Osteocyte (in vitro differentiated cells): Measurements from ENCODE around the gene TMPRSS6. TPM values are rescaled to one million over a fixed set of nuclear protein-coding genes. Genes with fewer than 3 reads are reported as not detected.

ENCODE experiments used
- DNase-seq: peaks from one replicate; pipeline ENCODE4 v3.0.0; 2021; ENCODE audit warnings: mixed read lengths; ENCODE audit not compliant: unreplicated experiment; ENCODE audit errors: extremely low spot score
- H3K27ac Mint-ChIP-seq: one replicate; pipeline ENCODE4 v1.8.0; 2021; ENCODE audit warnings: mild to moderate bottlenecking, mixed read lengths; ENCODE audit not compliant: unreplicated experiment
- H3K27me3 Mint-ChIP-seq: one replicate; pipeline ENCODE4 v1.8.0; 2021; ENCODE audit warnings: mixed read lengths; ENCODE audit not compliant: unreplicated experiment
- H3K36me3 Mint-ChIP-seq: one replicate; pipeline ENCODE4 v1.8.0; 2021; ENCODE audit warnings: mixed read lengths; ENCODE audit not compliant: unreplicated experiment
- H3K4me1 Mint-ChIP-seq: one replicate; pipeline ENCODE4 v1.8.0; 2021; ENCODE audit warnings: mixed read lengths; ENCODE audit not compliant: unreplicated experiment
- H3K4me3 Mint-ChIP-seq: one replicate; pipeline ENCODE4 v1.8.0; 2021; ENCODE audit warnings: mild to moderate bottlenecking, moderate library complexity, mixed read lengths; ENCODE audit not compliant: unreplicated experiment
- H3K9me3 Mint-ChIP-seq: one replicate; pipeline ENCODE4 v1.8.0; 2021; ENCODE audit warnings: mixed read lengths; ENCODE audit not compliant: unreplicated experiment
- total RNA-seq: library from RNA; stranded (reverse); gene quantifications from 2 replicates; pipeline ENCODE4 v1.2.1, GENCODE V29; 2021
- TF ChIP-seq, protein P1 (sequence below): fragments of 200-600 bp; sonication (generic); IDR thresholded peaks from 2 replicates; pipeline ENCODE4 v1.5.0; 2021; ENCODE audit warnings: antibody characterized with exemption, mild to moderate bottlenecking, moderate library complexity

TMPRSS6 gene
- total RNA-seq, 1 donor from 2014 or later: not detected

- TF ChIP-seq, protein P1, sequence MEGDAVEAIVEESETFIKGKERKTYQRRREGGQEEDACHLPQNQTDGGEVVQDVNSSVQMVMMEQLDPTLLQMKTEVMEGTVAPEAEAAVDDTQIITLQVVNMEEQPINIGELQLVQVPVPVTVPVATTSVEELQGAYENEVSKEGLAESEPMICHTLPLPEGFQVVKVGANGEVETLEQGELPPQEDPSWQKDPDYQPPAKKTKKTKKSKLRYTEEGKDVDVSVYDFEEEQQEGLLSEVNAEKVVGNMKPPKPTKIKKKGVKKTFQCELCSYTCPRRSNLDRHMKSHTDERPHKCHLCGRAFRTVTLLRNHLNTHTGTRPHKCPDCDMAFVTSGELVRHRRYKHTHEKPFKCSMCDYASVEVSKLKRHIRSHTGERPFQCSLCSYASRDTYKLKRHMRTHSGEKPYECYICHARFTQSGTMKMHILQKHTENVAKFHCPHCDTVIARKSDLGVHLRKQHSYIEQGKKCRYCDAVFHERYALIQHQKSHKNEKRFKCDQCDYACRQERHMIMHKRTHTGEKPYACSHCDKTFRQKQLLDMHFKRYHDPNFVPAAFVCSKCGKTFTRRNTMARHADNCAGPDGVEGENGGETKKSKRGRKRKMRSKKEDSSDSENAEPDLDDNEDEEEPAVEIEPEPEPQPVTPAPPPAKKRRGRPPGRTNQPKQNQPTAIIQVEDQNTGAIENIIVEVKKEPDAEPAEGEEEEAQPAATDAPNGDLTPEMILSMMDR: no peak
- Mint-ChIP-seq H3K4me3 (no peak overlapping the region), H3K4me1 (peaks cover 4% of the 10 kb centered on the region), H3K36me3 (no peaks in the 10 kb centered on the region), H3K27ac (no peak overlapping the region), H3K27me3 (peaks cover 31% of the 10 kb centered on the region), H3K9me3 (no peaks in the 10 kb centered on the region)
- DNase-seq: no peak
Measured at GRCh38 chr22:37120569-37121340, 11.2 kb upstream of the TMPRSS6 start.

GRCh38 chr22:37119872-37120271, 10.4 kb upstream of the TMPRSS6 start:
- no peaks in the 10 kb centered on the region for H3K9me3 Mint-ChIP-seq
- H3K27me3 Mint-ChIP-seq: peaks cover 37% of the 10 kb centered on the region
- H3K27ac Mint-ChIP-seq: no peak overlapping the region

GRCh38 chr22:37118083-37118482, 8.6 kb upstream of the TMPRSS6 start:
- Mint-ChIP-seq H3K27me3 (peaks cover 43% of the 10 kb centered on the region), H3K27ac (no peak overlapping the region), H3K4me3 (no peak overlapping the region), H3K4me1 (peaks cover 4% of the 10 kb centered on the region), H3K9me3 (no peaks in the 10 kb centered on the region), H3K36me3 (no peaks in the 10 kb centered on the region)
- TF ChIP-seq, protein P1: no peak
- no peak for DNase-seq

More at GRCh38 chr22:37119872-37120271, 10.4 kb upstream of the TMPRSS6 start:
- TF ChIP-seq, protein P1: no peak
- Mint-ChIP-seq H3K4me1 (peaks cover 4% of the 10 kb centered on the region), H3K4me3 (no peak overlapping the region), H3K36me3 (no peaks in the 10 kb centered on the region)
- no peak for DNase-seq

DNA sequence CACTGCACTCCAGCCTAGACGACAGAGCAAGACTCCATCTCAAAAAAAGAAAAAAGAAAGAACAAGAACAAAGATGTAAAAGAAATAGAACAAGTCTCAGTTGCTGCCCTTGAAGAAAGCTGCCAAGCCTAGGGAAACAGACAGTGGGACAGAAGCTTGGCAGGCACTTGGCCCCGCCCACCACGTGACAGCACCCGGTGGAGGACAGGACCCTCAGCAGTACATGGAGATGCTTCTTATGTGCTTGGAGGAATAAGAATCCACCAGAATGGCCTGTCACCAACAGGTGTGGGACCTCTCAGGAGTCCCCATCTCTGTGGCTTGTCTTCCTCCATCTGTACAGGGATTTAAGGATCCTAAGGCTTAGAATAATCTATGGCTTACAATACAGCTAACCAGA, 7.6 kb upstream of the TMPRSS6 start:
- Mint-ChIP-seq H3K27me3 (peaks cover 39% of the 10 kb centered on the region), H3K9me3 (no peaks in the 10 kb centered on the region), H3K27ac (no peak overlapping the region), H3K4me3 (no peak overlapping the region), H3K36me3 (no peaks in the 10 kb centered on the region), H3K4me1 (peaks cover under 1% of the 10 kb centered on the region)
- TF ChIP-seq, protein P1: no peak
- no peak for DNase-seq

- peaks cover 38% of the 10 kb centered on the region for H3K27me3 Mint-ChIP-seq
- no peak for DNase-seq
- no peaks in the 10 kb centered on the region for H3K4me1 Mint-ChIP-seq
- H3K4me3 Mint-ChIP-seq: no peak overlapping the region
- no peaks in the 10 kb centered on the region for H3K9me3 Mint-ChIP-seq
- no peak overlapping the region for H3K27ac Mint-ChIP-seq
- H3K36me3 Mint-ChIP-seq: no peaks in the 10 kb centered on the region
- TF ChIP-seq, protein P1: no peak
Measured at GRCh38 chr22:37115032-37115431, 5.5 kb upstream of the TMPRSS6 start.
